CD4-positive, alpha-beta T cell (primary cell): ENCODE measurements around the gene STIP1. TPM values are rescaled to one million over a fixed set of nuclear protein-coding genes. Genes with fewer than 3 reads are reported as not detected.

Source experiments
- ATAC-seq: fragments of 200-7000 bp; cut with Tn5 transposase; one replicate; pipeline ENCODE4 v1.10.0; 2022; ENCODE audit warnings: mild to moderate bottlenecking; ENCODE audit not compliant: poor library complexity
- CTCF ChIA-PET: fragments of 350-600 bp; sonication (Branson Sonifier 250); formaldehyde crosslinking; loops from one replicate; lab custom pipeline; 2021; ENCODE audit warnings: antibody characterized with exemption, inconsistent platforms; lab: Charles Lee
- POLR2A ChIA-PET: fragments of 350-600 bp; sonication (Branson Sonifier 250); formaldehyde crosslinking; loops from one replicate; lab custom pipeline; 2021; ENCODE audit warnings: antibody characterized with exemption, inconsistent platforms; lab: Charles Lee
- DNase-seq, 14 experiments: peaks; one replicate each; pipeline ENCODE4 v3.0.0-alpha.2; 2013 to 2020; ENCODE audit warnings: mixed read lengths in 2 of 14
- H3K27ac ChIP-seq, 2 donors: one replicate each; pipeline versions ENCODE4 v1.5.1 to v1.7.0; 2013; ENCODE audit warnings: low read length in 2 of 2, low read depth in 1 of 2, mild to moderate bottlenecking in 1 of 2
- H3K27me3 ChIP-seq, 2 experiments: 1 replicate in 1 of 2; 2 replicates in 1 of 2; pipeline versions ENCODE4 v1.6.1 to v1.7.0; 2013; ENCODE audit warnings: low read length in 2 of 2, control low read depth in 1 of 2, mild to moderate bottlenecking in 1 of 2, moderate library complexity in 1 of 2; ENCODE audit not compliant: insufficient read depth in 2 of 2, control insufficient read depth in 1 of 2
- H3K36me3 ChIP-seq: one replicate; pipeline ENCODE4 v1.6.1; 2013; ENCODE audit warnings: low read length, control low read depth; ENCODE audit not compliant: insufficient read depth
- H3K4me1 ChIP-seq: one replicate; pipeline ENCODE4 v1.6.1; 2013; ENCODE audit warnings: low read length, control low read depth; ENCODE audit not compliant: insufficient read depth
- H3K4me3 ChIP-seq: one replicate; pipeline ENCODE4 v1.5.1; 2013; ENCODE audit warnings: mild to moderate bottlenecking, low read length, moderate library complexity
- H3K9me3 ChIP-seq, 2 experiments: 1 replicate in 1 of 2; 2 replicates in 1 of 2; pipeline versions ENCODE4 v1.6.1 to v1.7.0; 2013; ENCODE audit warnings: low read length in 2 of 2, mild to moderate bottlenecking in 2 of 2, control low read depth in 1 of 2, moderate library complexity in 1 of 2; ENCODE audit not compliant: control insufficient read depth in 1 of 2, insufficient read depth in 1 of 2
- H3K27ac Mint-ChIP-seq: one replicate; pipeline ENCODE4 v1.8.0; 2020; ENCODE audit warnings: mixed read lengths
- H3K27me3 Mint-ChIP-seq: one replicate; pipeline ENCODE4 v1.8.0; 2021; ENCODE audit warnings: mixed read lengths
- H3K36me3 Mint-ChIP-seq: one replicate; pipeline ENCODE4 v1.8.0; 2021; ENCODE audit warnings: low read depth, mixed read lengths
- H3K4me1 Mint-ChIP-seq: one replicate; pipeline ENCODE4 v1.8.0; 2021; ENCODE audit warnings: low read depth, mixed read lengths
- H3K4me3 Mint-ChIP-seq: one replicate; pipeline ENCODE4 v1.8.0; 2020; ENCODE audit warnings: mild to moderate bottlenecking, mixed read lengths
- H3K9me3 Mint-ChIP-seq: one replicate; pipeline ENCODE4 v1.8.0; 2020; ENCODE audit warnings: mixed read lengths
- CTCF ChIP-seq: fragments of 200-600 bp; IDR thresholded peaks from one replicate; pipeline ENCODE4 v1.8.0; 2022; ENCODE audit warnings: antibody characterized with exemption, mild to moderate bottlenecking
- intact Hi-C, 2 experiments: fragments of 100-400 bp; cut with DNase I in 1 of 2; cut with micrococcal nuclease in 1 of 2; formaldehyde crosslinking; loops; one replicate each; pipeline versions ENCODE4 v1.15.1 to v1.9.0; 2023 to 2025; cut with DNase I, micrococcal nuclease
- total RNA-seq, 174 experiments: library from RNA in 2 of 174; stranded (reverse) in 2 of 174; gene quantifications; one replicate each; pipeline ENCODE4 v1.2.3 and lab custom pipeline; 2021 to 2026

Gene STIP1
- total RNA-seq, 2 experiments from 2014 or later: 29.0 to 37.5 TPM

GRCh38 chr11:64248578-64248977, 62.6 kb downstream of the STIP1 start:
- POLR2A ChIA-PET: interaction anchor here (4.5 kb wide), 1 partner anchor 42 kb away, joined by 35 read pairs; the partner anchor contains the start of gene FERMT3
- no peak for TF ChIP-seq CTCF
- no peak overlapping the region for H3K27ac ChIP-seq
- ATAC-seq (no peak), DNase-seq (no peak)
- Mint-ChIP-seq H3K27ac (peak overlapping the region; percentile 36), H3K4me1 (peaks cover 38% of the 10 kb centered on the region), H3K4me3 (peak overlapping the region; percentile 88), H3K27me3 (no peaks in the 10 kb centered on the region), H3K9me3 (no peaks in the 10 kb centered on the region), H3K36me3 (peaks cover 5% of the 10 kb centered on the region)
- CTCF ChIA-PET: interaction anchor here (0.7 to 4.7 kb wide), 2 partner anchors 43 to 56 kb away, joined by 3 to 56 read pairs; partner anchors contain the start of gene FERMT3
- peaks cover 59% of the 10 kb centered on the region for H3K4me1 ChIP-seq
- no peak overlapping the region for H3K4me3 ChIP-seq
- H3K27me3 ChIP-seq: no peaks in the 10 kb centered on the region
- H3K36me3 ChIP-seq: peaks cover 7% of the 10 kb centered on the region
- intact Hi-C loops: no loop called here
- H3K9me3 ChIP-seq: no peaks in the 10 kb centered on the region

- peak overlapping the region; percentile 62 for H3K4me3 Mint-ChIP-seq
- ChIA-PET CTCF (interaction anchor here (1.5 to 4.7 kb wide), 3 partner anchors 23 to 52 kb away, joined by 3 to 56 read pairs (median 6); partner anchors contain the start of genes CATSPERZ, FERMT3, NUDT22 and TRPT1), POLR2A (interaction anchor here (1.4 to 4.5 kb wide), 3 partner anchors 8 to 55 kb away, joined by 4 to 35 read pairs (median 9); partner anchors contain the start of genes FERMT3 and FKBP2)
- TF ChIP-seq CTCF: no peak
- intact Hi-C loops: no loop called here
- Histone ChIP-seq H3K4me1 (peaks cover 59% of the 10 kb centered on the region), H3K36me3 (peaks cover 3% of the 10 kb centered on the region), H3K9me3 (no peaks in the 10 kb centered on the region), H3K4me3 (no peak overlapping the region), H3K27me3 (no peaks in the 10 kb centered on the region), H3K27ac (no peak overlapping the region)
- DNase-seq: no peak
- no peaks in the 10 kb centered on the region for H3K9me3 Mint-ChIP-seq
- H3K36me3 Mint-ChIP-seq: peaks cover 4% of the 10 kb centered on the region
- no peak for ATAC-seq
- H3K27me3 Mint-ChIP-seq: no peaks in the 10 kb centered on the region
- H3K4me1 Mint-ChIP-seq: peaks cover 37% of the 10 kb centered on the region
- H3K27ac Mint-ChIP-seq: peak overlapping the region; percentile 36
Measured at GRCh38 chr11:64249038-64249437, 63.1 kb downstream of the STIP1 start.

GRCh38 chr11:64249563-64250414, 63.8 kb downstream of the STIP1 start:
- DNase-seq (no peak), ATAC-seq (no peak)
- ChIA-PET POLR2A (interaction anchor here (0.6 to 4.5 kb wide), 7 partner anchors 9 to 110 kb away, joined by 3 to 35 read pairs (median 4); partner anchors contain the start of genes FERMT3, FKBP2, PRDX5 and TRMT112), CTCF (interaction anchor here (0.6 to 4.7 kb wide), 6 partner anchors 9 to 55 kb away, joined by 3 to 56 read pairs (median 8); partner anchors contain the start of genes CATSPERZ, ESRRA, FERMT3 and FKBP2)
- Mint-ChIP-seq H3K27me3 (no peaks in the 10 kb centered on the region), H3K36me3 (peaks cover 4% of the 10 kb centered on the region), H3K27ac (no peak overlapping the region), H3K9me3 (no peaks in the 10 kb centered on the region), H3K4me1 (peaks cover 37% of the 10 kb centered on the region), H3K4me3 (peak overlapping the region; percentile 79)
- intact Hi-C loops: loop anchor here (2.0 to 10.0 kb wide), 3 partner anchors 55 to 405 kb away; partner anchors contain the start of genes ESRRA (in 1 of the 2) and STIP1 (in 1 of the 2)
- H3K27me3 ChIP-seq: no peaks in the 10 kb centered on the region
- H3K4me1 ChIP-seq: peaks cover 58% of the 10 kb centered on the region
- no peak for TF ChIP-seq CTCF
- H3K4me3 ChIP-seq: no peak overlapping the region
- no peaks in the 10 kb centered on the region for H3K36me3 ChIP-seq
- H3K27ac ChIP-seq: no peak overlapping the region
- no peaks in the 10 kb centered on the region for H3K9me3 ChIP-seq
